Measurements from ENCODE around the gene RIPPLY3. TPM values are rescaled to one million over a fixed set of nuclear protein-coding genes. Genes with fewer than 3 reads are reported as not detected.

Gene RIPPLY3
- total and polyA plus RNA-seq, 9 donors, result not detected

DNA sequence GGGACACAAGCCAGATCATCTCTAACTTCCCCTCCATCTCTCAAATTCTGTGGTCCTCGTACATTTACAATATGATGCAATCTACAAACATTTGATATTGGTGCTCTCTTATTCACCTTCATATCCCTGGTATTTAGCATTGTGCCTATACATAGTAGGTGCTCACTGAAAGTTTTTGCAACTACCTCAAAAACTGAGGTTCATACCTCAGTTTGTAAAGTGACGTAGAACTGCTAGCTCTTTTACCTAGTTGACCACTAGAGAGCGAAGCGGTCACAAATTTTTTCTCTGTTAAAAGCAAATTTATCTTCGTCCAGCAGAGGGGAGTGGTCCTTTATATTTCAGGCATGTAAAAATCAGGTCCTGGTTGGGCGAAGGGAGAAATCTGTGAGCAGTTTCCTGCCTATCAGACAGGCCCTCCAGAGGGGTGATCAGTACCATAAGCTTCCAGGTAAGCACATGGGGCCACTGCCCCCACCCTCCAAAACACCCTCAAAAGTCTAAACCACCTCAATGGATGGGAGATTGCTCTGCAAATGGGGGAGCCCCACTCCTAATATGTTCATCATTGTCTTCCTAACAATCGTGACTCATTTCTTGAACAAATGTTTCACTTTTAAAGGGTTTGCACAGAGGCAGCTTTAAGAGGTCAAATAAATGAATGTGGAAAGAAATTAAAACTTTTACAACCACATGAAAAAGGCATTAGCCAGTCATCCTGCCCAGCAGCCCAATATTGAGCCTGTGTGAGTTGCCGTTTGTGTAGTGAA lies 29.4 kb upstream of the RIPPLY3 start:
- Histone ChIP-seq H3K36me3 (no peaks in the 10 kb centered on the region), H3K27me3 (no peaks in the 10 kb centered on the region), H3K9me3 (no peaks in the 10 kb centered on the region), H3K4me1 (ENCODE audit: insufficient read depth) (peaks cover 8% of the 10 kb centered on the region), H3K27ac (no peak overlapping the region), H3K4me3 (no peak overlapping the region)
- 14 to 27% (median 26%) methylated on average over 8 of the region's 8 CpGs for WGBS, 3 donors
- TF ChIP-seq POLR2A (IDR thresholded peaks at IDR 0.05) (no peak), CTCF (IDR thresholded peaks at IDR 0.05) (peak; percentile 33 to 86 (median 73))
- intact Hi-C loops (cut with DNase I), result no loop called here
- DNase-seq, result peak in 2 of 5 donors; percentile 34 to 40

- DNase-seq, result peak; percentile 23 to 62 (median 33)
- H3K27ac ChIP-seq, result peak overlapping the region in 1 of 2 donors; percentile 50
- no peak for TF ChIP-seq CTCF (IDR thresholded peaks at IDR 0.05)
- no peak for TF ChIP-seq EP300 (IDR thresholded peaks at IDR 0.05)
- TF ChIP-seq POLR2A (IDR thresholded peaks at IDR 0.05), result no peak
- no peaks in the 10 kb centered on the region for H3K9me3 ChIP-seq
- WGBS, 3 donors, result 3 to 7% (median 6%) methylated on average over 35 to 53 of the region's 53 CpGs
- peak overlapping the region; percentile 41 for H3K4me3 ChIP-seq
- intact Hi-C loops (cut with DNase I), result no loop called here
- H3K36me3 ChIP-seq, result no peaks in the 10 kb centered on the region
- peaks cover 8% of the 10 kb centered on the region for H3K4me1 ChIP-seq (ENCODE audit: insufficient read depth)
- no peaks in the 10 kb centered on the region for H3K27me3 ChIP-seq
Measured at GRCh38 chr21:36980280-36981048, 26.0 kb upstream of the RIPPLY3 start.

DNA sequence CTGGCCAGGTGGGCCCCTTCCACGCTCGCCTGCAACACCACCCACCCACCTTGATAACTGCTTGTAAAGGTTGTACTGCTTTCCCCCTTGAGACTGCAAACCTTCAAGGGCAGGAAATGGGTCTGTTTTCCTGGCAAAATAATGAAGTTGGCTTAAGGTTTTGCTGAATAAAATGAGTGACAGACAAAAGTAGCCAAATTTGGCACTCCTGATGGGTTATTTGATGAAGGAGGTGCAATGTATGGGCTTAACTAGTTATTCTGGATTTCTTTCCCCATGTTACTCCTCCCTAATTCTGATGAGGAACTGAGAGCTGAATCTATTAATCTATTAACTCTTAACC lies 25.5 kb upstream of the RIPPLY3 start:
- Histone ChIP-seq H3K9me3 (no peaks in the 10 kb centered on the region), H3K36me3 (no peaks in the 10 kb centered on the region), H3K27ac (no peak overlapping the region), H3K27me3 (no peaks in the 10 kb centered on the region), H3K4me1 (ENCODE audit: insufficient read depth) (peaks cover 8% of the 10 kb centered on the region), H3K4me3 (no peak overlapping the region)
- TF ChIP-seq EP300 (IDR thresholded peaks at IDR 0.05) (no peak), CTCF (IDR thresholded peaks at IDR 0.05) (no peak), POLR2A (IDR thresholded peaks at IDR 0.05) (no peak)
- intact Hi-C loops (cut with DNase I), result no loop called here
- no peak for DNase-seq
- WGBS, 3 donors, result 33 to 52% (median 36%) methylated on average over 2 of the region's 2 CpGs

DNA sequence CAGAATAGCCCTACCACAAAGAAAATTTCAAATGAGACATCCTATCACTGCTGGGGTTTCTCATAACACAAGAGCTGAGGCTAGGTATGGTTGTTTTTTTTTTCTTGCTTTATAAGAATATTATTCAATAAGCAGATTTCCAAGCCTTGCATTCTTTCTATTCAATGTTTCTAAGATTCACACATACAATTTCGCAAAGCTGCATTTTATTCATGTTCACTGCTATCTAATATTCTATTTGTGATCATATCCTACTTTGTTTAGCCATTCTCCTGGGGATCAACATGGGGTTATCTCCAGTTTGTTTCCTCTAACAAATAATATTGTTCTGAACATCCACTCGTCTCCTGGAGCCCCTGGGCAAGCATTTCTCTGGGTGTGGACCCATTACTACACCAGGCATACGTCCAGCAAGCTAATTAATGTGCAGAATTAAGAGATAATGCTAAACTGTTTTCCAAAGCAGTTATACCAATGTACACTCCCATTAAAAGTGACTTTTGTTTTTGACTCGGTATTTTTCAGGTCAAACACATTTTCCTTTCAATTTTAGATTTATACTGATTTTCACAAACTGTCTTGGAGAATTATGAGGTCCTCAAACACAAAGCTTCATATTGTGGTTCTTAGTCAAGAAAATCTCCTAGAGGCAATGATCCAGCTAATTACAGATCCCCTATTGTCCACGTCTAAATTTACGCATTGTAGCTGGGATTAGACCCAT lies 24.4 kb upstream of the RIPPLY3 start:
- H3K36me3 ChIP-seq, result no peaks in the 10 kb centered on the region
- H3K27me3 ChIP-seq, result no peaks in the 10 kb centered on the region
- H3K27ac ChIP-seq, result no peak overlapping the region
- peaks cover 8% of the 10 kb centered on the region for H3K4me1 ChIP-seq (ENCODE audit: insufficient read depth)
- TF ChIP-seq CTCF (IDR thresholded peaks at IDR 0.05) (no peak), POLR2A (IDR thresholded peaks at IDR 0.05) (no peak), EP300 (IDR thresholded peaks at IDR 0.05) (no peak)
- H3K4me3 ChIP-seq, result no peak overlapping the region
- 70 to 73% (median 72%) methylated on average over 6 of the region's 6 CpGs for WGBS, 3 donors
- H3K9me3 ChIP-seq, result no peaks in the 10 kb centered on the region
- intact Hi-C loops (cut with DNase I), result no loop called here
- DNase-seq, result no peak
